Ramos (cell line): ENCODE data around the gene COG8.
"Not testable (repeated sequence)": the region's sequence is repeated elsewhere in the genome, so short reads cannot be mapped to it uniquely, and the experiment has no call there.

Source experiments
- in situ Hi-C: fragments of 300-500 bp; cut with MboI; formaldehyde crosslinking; loops from one replicate; pipeline ENCODE4 v1.14.3; 2022; ENCODE audit warnings: low sequenced_read_pairs; ENCODE audit not compliant: unreplicated experiment

Gene COG8, protein sequence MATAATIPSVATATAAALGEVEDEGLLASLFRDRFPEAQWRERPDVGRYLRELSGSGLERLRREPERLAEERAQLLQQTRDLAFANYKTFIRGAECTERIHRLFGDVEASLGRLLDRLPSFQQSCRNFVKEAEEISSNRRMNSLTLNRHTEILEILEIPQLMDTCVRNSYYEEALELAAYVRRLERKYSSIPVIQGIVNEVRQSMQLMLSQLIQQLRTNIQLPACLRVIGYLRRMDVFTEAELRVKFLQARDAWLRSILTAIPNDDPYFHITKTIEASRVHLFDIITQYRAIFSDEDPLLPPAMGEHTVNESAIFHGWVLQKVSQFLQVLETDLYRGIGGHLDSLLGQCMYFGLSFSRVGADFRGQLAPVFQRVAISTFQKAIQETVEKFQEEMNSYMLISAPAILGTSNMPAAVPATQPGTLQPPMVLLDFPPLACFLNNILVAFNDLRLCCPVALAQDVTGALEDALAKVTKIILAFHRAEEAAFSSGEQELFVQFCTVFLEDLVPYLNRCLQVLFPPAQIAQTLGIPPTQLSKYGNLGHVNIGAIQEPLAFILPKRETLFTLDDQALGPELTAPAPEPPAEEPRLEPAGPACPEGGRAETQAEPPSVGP

DNA sequence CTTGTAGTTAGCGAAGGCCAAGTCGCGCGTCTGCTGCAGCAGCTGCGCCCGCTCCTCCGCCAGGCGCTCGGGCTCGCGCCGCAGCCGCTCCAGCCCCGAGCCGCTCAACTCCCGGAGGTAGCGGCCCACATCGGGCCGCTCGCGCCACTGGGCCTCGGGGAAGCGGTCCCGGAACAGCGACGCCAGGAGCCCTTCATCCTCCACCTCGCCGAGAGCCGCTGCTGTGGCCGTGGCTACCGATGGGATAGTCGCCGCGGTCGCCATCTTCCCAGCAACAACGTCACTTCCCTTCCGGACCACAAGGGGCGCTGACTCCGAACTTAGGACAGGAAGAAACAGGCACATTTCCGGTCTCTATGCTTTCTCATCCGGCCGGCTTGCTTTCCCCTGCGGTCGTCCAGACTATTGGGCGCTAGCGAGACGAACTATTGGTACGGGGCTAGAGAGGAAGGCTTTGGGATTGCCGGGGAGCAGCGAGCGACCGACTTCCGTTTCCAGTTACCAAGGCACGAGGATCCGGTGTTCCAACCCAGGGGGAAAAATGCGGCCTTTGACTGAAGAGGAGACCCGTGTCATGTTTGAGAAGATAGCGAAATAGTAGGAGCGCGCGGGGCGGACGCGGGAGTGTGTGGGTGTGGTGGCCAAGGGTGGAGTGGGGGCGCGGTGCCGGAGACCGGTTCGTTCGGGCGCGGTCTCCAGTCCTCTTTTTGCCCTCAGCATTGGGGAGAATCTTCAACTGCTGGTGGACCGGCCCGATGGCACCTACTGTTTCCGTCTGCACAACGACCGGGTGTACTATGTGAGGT lies at the start of gene COG8, which contains the start of gene NIP7:
TSS of gene COG8 (minus strand) at position 276 of the 806 bp plus-strand sequence. CDS start at position 264, 12 bp downstream.
TSS of gene NIP7 (plus strand) at position 484 of the 806 bp plus-strand sequence. CDS start at position 542, 58 bp downstream.
- in situ Hi-C loops = no loop called here

DNA sequence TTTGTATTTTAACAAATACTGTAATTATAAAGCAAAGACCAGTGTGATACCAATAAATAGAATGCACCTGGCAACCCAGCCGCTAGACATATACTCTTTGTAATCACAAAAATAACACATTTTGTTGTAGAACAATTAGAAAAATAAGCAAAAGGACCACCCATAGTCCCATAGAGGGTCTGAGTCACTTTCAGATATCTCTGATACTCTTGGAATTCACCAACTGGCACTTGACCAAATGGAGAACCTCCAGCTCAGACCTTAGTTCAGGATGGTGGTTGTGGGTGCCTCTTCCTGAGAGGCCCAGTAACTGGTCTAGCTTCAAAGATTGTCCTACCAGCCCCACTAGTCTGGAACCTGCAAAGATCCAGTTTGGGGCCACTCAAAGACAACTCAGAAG lies 47.2 kb upstream of the COG8 start:
- in situ Hi-C loops = no loop called here

DNA sequence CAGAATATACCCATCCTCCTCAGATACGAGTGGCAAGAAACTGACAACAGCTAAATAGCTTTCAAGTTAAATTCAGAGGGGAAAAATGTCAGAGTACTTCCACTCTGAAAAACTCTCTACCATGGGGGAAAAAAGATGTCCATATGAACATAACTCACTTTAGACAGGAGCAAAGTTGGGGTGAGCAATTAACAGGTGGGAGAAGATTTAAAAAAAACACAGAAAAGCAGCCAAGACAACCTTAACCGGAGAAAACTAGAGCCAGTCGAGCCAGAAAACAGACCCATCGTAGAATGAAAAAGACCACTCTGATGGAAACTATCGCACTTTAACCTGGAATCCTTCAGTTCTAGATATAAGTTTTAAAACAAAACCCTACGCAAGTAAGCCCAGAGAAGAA lies 45.6 kb upstream of the COG8 start:
- in situ Hi-C loops = no loop called here

DNA sequence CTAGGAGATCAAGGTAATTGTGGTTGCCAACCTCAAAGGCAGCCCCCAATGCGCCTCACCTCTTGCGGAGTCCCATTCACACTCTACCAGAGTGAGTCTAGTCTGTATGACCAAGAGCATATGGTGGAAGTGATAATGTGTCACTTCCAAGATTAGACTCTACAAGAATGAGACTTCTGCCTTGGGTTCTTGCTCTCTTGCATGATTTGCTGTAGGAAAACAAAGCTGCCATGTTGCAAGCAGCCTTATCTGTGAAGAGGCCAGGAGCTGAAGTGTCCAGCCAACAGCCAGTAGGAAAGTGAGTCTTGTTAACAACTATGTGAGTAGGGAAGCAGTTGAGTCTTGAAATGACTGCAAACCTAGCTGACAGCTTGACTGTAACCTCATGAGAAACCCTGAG lies 43.1 kb upstream of the COG8 start:
- in situ Hi-C loops = no loop called here

DNA sequence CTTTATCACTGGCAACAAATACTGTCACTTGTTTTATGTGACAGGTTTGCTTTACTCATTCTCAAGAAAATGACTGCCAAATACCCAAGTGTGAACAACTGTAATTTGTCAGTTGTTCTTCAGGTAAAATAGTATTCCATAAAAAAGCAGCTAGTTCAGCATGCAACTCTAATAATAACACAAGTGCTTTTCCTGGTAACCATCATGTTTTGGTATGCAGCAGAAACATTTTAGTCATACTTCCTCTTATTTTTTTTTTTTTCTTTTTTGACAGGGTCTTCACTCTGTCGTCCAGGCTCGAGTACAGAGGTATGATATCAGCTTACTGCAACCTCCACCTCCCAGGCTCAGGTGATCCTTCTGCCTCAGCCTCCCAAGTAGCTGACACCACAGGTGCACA lies 41.9 kb upstream of the COG8 start:
- in situ Hi-C loops = no loop called here

DNA sequence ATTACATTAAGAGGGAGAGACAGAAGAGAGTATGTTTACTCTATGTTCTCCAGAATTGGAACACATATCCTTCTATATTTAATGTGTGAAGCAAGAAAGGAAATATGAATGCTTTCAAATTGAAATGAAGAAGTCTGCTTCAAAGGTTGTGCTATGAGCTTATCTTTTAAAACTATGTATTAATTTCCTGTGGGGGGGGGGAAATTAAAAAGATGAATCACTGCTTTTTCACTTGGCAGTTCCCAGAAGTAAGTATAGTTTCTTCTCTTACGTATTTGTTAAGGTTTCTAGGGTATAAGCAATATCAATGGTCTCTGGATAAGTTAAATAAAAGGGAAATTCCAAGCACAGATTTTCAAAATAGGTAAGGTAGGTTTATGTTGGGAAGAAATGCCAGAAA lies 39.4 kb upstream of the COG8 start:
- in situ Hi-C loops = no loop called here

DNA sequence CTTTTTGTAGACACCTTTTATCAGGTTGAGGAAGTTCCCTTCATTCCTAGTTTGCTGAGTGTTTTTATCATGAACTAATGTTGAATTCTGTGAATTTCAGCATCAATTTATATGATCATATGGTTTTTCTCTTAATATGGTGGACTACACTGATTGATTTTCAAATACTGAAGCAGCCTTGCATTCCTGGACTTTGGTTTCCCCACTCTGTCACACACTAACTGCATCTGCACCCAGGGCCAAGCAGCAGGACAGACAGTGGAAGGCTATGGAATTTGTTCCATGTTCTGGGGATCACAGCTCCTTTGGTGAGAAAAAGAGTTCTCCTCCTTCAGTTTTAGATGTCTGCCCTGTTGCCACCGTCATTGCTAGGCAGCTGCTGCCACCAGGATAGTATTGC lies 38.7 kb upstream of the COG8 start:
- in situ Hi-C loops = no loop called here

DNA sequence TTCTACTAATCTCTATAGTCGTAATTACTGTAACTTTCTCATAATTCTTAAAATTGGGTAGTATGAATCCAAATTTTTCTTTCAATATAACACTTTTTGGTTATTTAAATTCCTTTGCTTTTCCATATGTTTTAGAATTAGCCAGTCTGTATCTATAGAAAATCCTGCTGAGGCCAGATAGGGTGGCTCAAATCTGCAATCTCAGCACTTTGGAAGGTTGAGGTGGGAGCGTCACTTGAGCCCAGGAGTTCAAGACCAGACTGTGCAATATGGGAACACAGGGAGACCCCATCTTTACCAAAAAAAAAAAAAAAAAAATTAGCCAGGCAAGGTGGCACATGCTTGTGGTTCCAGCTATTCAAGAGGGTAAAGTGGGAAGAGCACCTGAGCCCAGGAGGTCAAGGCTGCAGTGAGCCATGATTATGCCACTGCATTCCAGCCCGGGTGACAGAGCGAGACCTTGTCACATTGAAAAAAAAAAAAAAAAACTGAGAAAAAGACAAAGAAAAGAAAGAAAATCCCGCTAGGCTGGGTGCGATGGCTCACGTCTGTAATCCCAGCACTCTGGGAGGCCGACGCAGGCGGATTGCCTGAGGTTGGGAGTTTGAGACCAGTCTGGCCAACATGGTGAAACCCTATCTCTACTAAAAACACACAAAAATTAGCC lies 37.2 kb upstream of the COG8 start:
- in situ Hi-C loops = no loop called here

DNA sequence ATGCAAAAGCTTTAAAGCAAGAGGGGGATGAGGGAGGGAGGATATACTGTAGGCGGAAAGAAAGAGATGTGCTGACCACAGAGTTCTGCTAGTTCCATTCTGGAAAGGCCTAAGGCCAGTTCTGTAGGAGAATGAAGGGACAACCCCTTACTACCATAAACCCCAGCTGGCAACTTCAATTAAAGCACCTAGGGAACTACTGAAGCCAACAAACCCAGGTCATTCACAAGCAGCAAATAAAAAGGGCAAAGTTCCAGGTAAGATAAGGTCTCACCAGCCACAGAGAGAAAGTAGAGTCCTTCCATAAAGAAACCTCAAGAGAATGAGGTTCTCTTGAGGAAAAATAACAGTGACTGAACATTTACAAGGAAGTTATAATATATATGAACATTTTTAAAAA lies 33.7 kb upstream of the COG8 start:
- in situ Hi-C loops = no loop called here

DNA sequence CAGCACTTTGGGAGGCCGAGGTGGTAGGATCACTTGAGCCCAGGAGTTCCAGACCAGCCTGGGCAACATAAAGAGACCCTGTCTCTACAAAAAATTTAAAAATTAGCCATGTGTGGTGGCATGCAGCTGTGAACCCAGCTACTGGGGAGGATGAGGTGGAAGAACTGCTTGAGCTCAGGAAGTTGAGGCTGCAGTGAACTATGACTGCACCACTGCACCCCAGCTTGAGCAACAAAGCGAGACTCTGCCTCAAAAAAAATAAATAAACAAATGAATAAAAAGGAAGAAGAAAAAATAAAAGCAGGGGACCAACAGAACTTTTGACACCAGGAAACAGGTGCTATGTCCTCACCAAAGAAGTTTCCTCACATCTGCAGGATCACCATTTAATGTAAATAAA lies 32.2 kb upstream of the COG8 start:
- in situ Hi-C loops = no loop called here

DNA sequence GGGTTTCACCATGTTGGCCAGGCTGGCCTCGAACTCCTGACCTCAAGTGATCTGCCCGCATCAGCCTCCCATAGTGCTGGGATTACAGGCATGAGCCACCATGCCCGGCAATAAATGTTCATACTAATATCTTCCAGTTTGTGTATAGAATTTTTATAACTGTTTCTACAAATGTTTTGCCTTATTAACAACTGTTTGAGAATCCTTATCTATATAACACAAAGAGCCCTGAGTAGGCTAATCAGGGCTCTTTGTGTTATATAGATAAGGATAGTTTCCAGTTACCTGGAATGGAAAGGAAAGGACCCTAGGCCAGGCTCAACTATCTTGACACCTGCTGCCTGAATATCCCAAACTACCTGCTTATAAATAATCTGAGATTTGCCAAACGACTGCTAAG lies 29.5 kb upstream of the COG8 start:
- in situ Hi-C loops = no loop called here

DNA sequence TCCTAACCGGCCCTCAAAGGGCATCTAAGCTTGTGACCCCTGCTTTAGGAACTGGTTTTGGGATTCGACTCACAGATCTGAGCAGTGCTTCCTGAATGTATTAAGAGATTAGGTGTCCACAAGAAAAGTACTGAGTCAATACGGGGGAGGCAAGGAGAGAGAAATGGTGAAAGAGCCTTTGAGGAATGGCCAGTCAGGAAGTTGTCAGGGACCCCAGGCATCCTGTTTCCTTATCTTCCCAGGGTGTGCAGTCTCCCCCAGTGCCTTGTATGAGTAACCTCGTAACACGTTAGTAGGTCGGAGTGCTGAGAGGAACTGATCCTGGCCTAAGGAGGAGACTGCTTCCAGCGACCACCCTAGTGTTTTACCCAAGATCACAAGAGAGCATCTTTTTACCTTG lies 28.6 kb upstream of the COG8 start:
- in situ Hi-C loops = no loop called here

DNA sequence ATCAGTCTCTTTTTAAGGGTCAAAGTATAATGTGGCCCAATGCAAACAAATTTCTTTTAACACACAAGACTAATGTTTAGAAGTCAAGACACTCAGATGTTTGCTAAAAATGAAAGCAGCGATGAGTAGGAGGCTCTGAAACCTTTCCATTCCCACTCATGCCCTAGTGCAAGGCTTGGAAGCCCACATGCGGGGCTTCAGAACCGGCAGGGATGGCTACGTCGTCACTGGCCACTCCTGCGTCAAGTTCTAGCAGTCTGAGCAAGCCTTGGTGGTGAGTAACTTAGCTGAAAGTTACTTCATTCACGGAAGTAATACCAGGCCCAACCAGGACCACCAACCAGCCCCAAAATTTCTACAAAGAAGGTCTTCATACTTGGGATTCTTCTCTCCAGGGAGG lies 27.1 kb upstream of the COG8 start:
- in situ Hi-C loops = no loop called here

DNA sequence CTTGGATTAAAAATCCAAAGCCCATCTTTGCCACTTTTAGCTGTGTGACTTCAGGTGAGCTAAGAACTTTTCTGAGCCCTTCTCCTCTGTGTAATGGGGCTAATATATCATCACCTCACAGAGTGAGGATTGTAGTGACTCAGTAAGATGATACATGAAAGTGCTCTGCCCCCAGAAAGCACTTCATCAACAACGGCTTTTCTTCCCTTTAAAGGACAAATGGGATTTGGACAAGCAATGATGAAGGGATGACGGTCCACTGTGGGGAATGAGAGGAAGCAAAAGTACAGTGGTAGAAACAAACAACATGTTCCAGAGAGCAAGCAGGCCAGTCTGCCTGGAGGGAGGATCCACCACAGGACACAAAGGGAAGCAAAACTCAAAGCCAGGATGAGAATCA lies 26.5 kb upstream of the COG8 start:
- in situ Hi-C loops = no loop called here

DNA sequence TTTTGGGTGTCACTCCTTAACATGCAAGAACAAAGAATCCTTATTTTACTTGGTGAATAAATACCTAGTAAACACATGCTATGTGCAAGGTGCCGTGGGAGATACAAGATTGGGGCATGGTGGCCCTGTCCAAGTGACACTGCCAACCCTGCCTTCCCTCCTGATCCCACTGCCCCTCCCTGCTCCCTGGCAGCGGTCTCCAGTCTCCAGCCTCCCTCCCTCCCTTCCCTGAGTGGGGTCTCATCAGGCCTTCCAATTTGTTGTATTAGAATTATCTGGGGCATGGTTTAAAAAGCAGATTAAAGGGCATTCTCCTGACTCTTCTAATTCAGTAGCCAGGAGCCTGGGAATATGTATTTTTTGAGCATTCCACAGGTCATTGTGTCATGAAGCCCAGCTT lies 24.7 kb upstream of the COG8 start:
- in situ Hi-C loops = no loop called here

DNA sequence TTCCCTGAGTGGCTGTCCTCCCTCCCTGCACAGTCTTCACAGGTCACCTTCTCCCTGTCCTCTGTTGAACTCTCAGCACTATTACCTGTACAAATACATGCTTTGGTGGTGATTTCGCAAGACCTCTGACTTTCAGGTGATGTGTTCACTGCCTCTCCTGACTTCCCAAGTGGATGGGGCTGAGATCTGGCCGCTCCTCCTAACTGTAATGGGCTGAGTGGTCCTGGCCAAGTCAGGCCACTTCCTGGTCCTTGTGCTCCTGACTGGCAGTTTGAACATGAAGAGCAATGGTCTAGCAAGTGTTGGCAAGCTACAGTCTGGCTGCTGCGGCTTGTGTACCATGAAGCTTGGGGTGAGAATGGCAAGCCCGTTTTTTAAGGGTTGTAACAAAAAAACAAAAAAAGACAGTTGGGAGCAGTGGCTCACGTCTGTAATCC lies 23.9 kb upstream of the COG8 start:
- in situ Hi-C loops = no loop called here

DNA sequence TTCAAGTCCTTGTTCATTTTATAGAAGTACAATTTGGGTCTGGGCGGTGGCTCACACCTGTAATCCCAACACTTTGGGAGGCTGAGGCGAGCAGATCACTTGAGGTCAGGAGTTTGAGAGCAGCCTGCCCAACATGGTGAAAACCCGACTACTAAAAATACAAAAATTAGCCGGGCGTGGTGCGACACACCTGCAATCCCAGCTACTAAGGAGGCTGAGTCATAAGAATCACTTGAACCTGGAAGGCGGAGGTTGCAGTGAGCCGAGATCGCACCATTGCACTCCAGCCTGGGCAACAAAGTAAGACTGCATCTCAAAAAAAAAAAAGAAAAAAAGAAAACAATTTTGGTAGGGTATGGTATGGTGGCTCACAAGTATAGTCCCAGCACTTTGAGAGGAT lies 20.7 kb upstream of the COG8 start:
- in situ Hi-C loops = not testable (repeated sequence)

DNA sequence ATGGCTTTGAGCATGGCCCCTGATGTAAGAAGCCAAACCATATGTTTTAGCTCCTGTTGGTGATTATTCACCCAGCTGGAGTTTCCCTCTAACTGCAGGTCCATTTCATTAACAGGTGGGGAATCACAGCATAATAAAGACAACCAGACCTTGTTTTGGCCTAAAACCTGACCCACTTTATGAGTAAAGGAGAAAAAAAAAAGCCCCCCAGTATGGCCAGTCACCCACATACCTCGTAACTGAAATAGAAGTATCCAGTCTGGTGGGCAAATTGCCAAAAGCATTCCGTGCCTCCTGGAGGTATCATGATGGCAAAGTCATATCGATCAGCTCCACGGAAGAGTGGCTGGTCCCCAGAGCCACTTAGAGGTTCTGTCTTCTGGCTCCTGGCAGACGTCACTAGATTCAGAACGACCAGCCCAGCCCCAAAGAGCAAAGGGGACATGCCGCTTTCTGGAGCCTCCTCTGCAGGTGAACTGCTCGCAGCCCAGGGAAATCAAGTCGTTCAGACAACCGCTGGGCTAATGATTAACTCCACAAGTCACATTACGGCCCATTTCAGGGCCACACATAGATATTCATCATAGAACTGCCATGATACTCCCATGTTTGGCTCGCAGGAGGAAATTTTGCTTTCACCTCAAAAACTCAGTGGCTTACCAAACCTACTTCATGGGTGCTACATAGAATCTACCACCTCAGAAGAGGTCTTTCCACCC lies 12.1 kb upstream of the COG8 start, which contains the start of gene TMED6:
TSS of gene TMED6 (minus strand) at position 478 of the 719 bp plus-strand sequence. CDS start at position 445, 33 bp downstream.
- in situ Hi-C loops = no loop called here

DNA sequence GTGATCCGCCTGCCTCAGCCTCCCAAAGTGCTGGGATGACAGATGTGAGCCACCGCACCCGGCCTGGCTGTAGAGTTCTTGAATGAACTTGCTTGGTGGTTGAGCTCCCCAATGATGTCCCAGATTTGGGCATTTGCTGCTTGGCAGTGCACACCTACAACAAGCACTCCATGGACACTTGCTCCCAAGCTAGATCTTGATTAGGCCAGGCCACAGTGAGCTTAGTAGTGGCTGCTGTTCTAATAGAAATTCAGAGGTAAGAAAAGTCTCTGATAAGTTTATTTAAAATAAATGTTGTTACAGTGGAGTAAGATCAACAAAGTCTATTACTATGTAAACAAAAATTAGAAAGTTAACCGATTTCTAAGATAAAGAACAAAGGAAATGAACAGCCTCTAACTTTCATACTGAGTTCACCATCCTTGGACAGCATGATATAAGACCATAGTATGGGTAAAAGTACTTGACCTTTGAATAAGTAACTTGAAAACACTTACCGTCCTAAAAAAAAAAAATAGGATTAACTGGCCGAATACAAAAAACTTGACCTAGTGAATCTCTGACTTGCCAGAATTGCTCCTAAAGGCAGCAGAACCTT lies 11.3 kb upstream of the COG8 start:
- in situ Hi-C loops = no loop called here
